Measurements from ENCODE around the gene ARHGEF37. TPM values are rescaled to one million over a fixed set of nuclear protein-coding genes. Genes with fewer than 3 reads are reported as not detected.

The ARHGEF37 gene
- total and polyA plus RNA-seq, 9 of the 15 experiments (the other 6 are each of a cell fraction or from before 2014, with no cell fraction given), result 0.01 to 0.27 (median 0.05) TPM

DNA sequence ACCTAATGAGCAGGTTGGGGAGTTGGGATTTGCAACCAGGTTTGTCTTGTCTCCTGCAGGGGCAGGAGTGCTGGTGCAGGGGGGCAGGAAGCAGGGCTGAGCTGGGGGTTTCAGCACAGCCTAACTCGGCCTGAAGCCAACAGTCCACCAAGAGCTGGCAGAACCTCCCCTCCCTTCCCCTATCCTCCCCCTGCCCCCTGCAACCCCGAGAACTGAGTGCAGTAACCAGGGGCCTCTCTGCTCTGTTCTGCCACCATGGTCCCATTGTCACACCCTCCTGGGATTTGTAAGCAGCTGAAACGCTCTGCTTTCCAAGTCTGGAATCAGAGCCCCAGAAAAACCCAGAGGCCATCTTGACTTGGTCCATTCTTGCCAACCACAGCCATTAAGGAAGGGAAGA lies 72.9 kb downstream of the ARHGEF37 start:
- intact Hi-C loops (cut with micrococcal nuclease), result no loop called here

DNA sequence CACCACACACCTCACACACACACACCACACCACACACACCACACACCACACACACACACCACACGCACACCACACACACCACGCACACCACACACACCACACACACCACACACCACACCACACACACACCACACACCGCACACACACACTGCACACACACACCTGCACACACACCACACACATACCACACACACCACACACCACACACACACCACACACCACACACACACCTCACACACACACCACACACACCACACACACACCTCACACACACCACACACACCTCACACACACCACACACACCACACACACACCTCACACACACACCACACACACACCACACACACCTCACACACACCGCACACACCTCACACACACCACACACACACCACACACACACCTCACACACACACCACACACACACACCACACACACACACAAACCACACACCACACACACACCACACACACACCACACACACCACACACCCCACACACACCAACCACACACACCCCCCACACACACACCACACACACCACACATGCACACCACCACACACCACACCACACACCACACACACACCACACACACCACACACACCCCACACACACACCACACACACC lies 73.7 kb downstream of the ARHGEF37 start:
- no peak overlapping the region for H3K4me3 ChIP-seq
- CTCF ChIA-PET (ENCODE audit: low intra/inter-chr PET ratio), result no interaction called here
- no peak overlapping the region; the same call in 2 of the 3 replicates for H3K27ac ChIP-seq (ENCODE audit: extremely low read depth, low read depth, low read length)
- no peaks in the 10 kb centered on the region for H3K9me3 ChIP-seq (replicated peaks; ENCODE audit: control insufficient read depth, insufficient read depth, low read depth, low read length)
- intact Hi-C loops (cut with micrococcal nuclease) (no loop called here), in situ Hi-C loops (cut with MboI) (no loop called here)
- TF ChIP-seq ADNP (tag; IDR thresholded peaks at IDR 0.05) (peak; percentile 47; the same call in 1 of the 2 replicates), CBX1 (IDR thresholded peaks at IDR 0.05; ENCODE audit: low read depth) (peak; percentile 61; the same call in 1 of the 2 replicates), ZNF23 (CRISPR knock-in tag; IDR thresholded peaks at IDR 0.05) (no peak), FOXM1 (IDR thresholded peaks at IDR 0.05; ENCODE audit: low read depth) (no peak), FOXM1 (CRISPR knock-in tag; IDR thresholded peaks at IDR 0.05; ENCODE audit: low read depth) (0 out of 2 replicates have a peak, but pooled peaks have one; percentile 48)
- no peaks in the 10 kb centered on the region for H3K9me1 ChIP-seq (ENCODE audit: control insufficient read depth, insufficient read depth, low read length)
- BruUV-seq (replicated peaks), result no TSS peak
- no peak overlapping the region for H2AFZ ChIP-seq (ENCODE audit: low read depth, low read length)
- POLR2A ChIA-PET, result no interaction called here
- peaks cover 0 to 9% of the 10 kb centered on the region in 2 experiments; a peak in 2 of 5 replicates for H3K4me1 ChIP-seq (replicated peaks in 1 of 2; ENCODE audit: control insufficient read depth in 2 of 2, insufficient read depth in 2 of 2, low read length in 2 of 2)
- no peak overlapping the region for H3K9ac ChIP-seq (ENCODE audit: insufficient read depth in 1 of 2, low read depth in 2 of 2, low read length in 2 of 2)
- H3K4me2 ChIP-seq (ENCODE audit: insufficient read depth, low read length), result no peak overlapping the region
- H3K79me2 ChIP-seq (ENCODE audit: control insufficient read depth, insufficient read depth, low read length), result no peaks in the 10 kb centered on the region
- DNase-seq (ENCODE audit: extremely low read depth in 1 of 4, low spot score in 3 of 4) (no peak), ATAC-seq (no peak), FAIRE-seq (peak; percentile 77)
- H4K20me1 ChIP-seq (replicated peaks; ENCODE audit: control insufficient read depth, insufficient read depth, low read length), result no peaks in the 10 kb centered on the region
- WGBS (ENCODE audit: insufficient coverage, low coverage, missing lambda C conversion rate), result no CpG with 5 or more reads among the region's 4 CpGs
- no peaks in the 10 kb centered on the region; a peak in 1 of 5 replicates for H3K27me3 ChIP-seq (ENCODE audit: control insufficient read depth in 2 of 2, insufficient read depth in 2 of 2, low read length in 2 of 2)
- no peaks in the 10 kb centered on the region for H3K36me3 ChIP-seq (ENCODE audit: control insufficient read depth, insufficient read depth, low read length)

More for the DNA sequence above, 72.9 kb downstream of the ARHGEF37 start:
- ATAC-seq (peak; percentile 15; the same call in 2 of the 3 replicates), FAIRE-seq (no peak), DNase-seq (ENCODE audit: extremely low read depth in 1 of 4, low spot score in 3 of 4) (no peak)
- H3K27ac ChIP-seq (ENCODE audit: extremely low read depth, low read depth, low read length), result no peak overlapping the region
- H3K79me2 ChIP-seq (ENCODE audit: control insufficient read depth, insufficient read depth, low read length), result no peaks in the 10 kb centered on the region
- peaks cover 0 to 9% of the 10 kb centered on the region in 2 experiments; a peak in 2 of 5 replicates for H3K4me1 ChIP-seq (replicated peaks in 1 of 2; ENCODE audit: control insufficient read depth in 2 of 2, insufficient read depth in 2 of 2, low read length in 2 of 2)
- POLR2A ChIA-PET, result no interaction called here
- H3K4me3 ChIP-seq, result no peak overlapping the region
- in situ Hi-C loops (cut with MboI), result no loop called here
- H3K36me3 ChIP-seq (ENCODE audit: control insufficient read depth, insufficient read depth, low read length), result no peaks in the 10 kb centered on the region
- H3K9ac ChIP-seq (ENCODE audit: insufficient read depth in 1 of 2, low read depth in 2 of 2, low read length in 2 of 2), result peak overlapping the region in 1 of 2 experiments; percentile 43; a peak in 1 of 4 replicates
- no TSS peak for BruUV-seq (replicated peaks)
- H3K9me1 ChIP-seq (ENCODE audit: control insufficient read depth, insufficient read depth, low read length), result no peaks in the 10 kb centered on the region
- H2AFZ ChIP-seq (ENCODE audit: low read depth, low read length), result peak overlapping the region; percentile 57
- H3K27me3 ChIP-seq (ENCODE audit: control insufficient read depth in 2 of 2, insufficient read depth in 2 of 2, low read length in 2 of 2), result no peaks in the 10 kb centered on the region; a peak in 1 of 5 replicates
- CTCF ChIA-PET (ENCODE audit: low intra/inter-chr PET ratio), result interaction anchor here (1.1 kb wide), 1 partner anchor 170 kb away, joined by 3 read pairs; no protein-coding TSS in a partner anchor
- H3K4me2 ChIP-seq (ENCODE audit: insufficient read depth, low read length), result no peak overlapping the region
- 5% methylated on average over 2 of the region's 3 CpGs for WGBS (ENCODE audit: insufficient coverage, low coverage, missing lambda C conversion rate)
- TF ChIP-seq ZFP1 (CRISPR knock-in tag; IDR thresholded peaks at IDR 0.05), result no peak
- TF ChIP-seq, protein P1, sequence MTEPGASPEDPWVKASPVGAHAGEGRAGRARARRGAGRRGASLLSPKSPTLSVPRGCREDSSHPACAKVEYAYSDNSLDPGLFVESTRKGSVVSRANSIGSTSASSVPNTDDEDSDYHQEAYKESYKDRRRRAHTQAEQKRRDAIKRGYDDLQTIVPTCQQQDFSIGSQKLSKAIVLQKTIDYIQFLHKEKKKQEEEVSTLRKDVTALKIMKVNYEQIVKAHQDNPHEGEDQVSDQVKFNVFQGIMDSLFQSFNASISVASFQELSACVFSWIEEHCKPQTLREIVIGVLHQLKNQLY (CRISPR knock-in tag; conservative IDR thresholded peaks at IDR 0.05), result no peak
- no peaks in the 10 kb centered on the region for H3K9me3 ChIP-seq (replicated peaks; ENCODE audit: control insufficient read depth, insufficient read depth, low read depth, low read length)
- no peaks in the 10 kb centered on the region for H4K20me1 ChIP-seq (replicated peaks; ENCODE audit: control insufficient read depth, insufficient read depth, low read length)

All from K562 (cell line).